HG03196 (cell line): Measurements from ENCODE around the gene H2AZ2.
"Not testable (repeated sequence)": the region's sequence is repeated elsewhere in the genome, so short reads cannot be mapped to it uniquely, and the experiment has no call there.

ENCODE experiments used
- ATAC-seq: cut with Tn5 transposase; IDR thresholded peaks from one replicate; pipeline ENCODE4 v1.9.1; 2021; ENCODE audit not compliant: unreplicated experiment

The H2AZ2 gene

GRCh38 chr7:44819292-44819691 lies 28.6 kb downstream of the H2AZ2 start:
- no peak for ATAC-seq

DNA sequence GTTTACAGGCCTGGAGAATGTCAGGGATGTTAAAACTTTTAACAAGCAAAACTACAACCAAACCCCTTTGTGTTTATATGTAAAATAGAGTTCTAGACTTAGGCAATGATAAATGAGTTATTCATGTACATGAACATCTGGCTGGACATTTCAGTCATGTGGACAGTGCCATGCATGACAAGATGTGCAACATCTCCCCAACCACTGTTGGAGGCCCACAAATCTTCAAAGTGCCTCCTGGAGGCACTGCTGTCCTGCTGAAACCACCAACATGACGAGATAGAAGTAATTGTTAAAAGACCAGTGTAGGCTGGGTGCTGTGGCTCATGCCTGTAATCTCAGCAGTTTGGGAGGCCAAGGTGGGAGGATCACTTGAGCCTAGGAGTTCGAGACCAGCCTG lies 33.0 kb downstream of the H2AZ2 start:
- no peak for ATAC-seq

DNA sequence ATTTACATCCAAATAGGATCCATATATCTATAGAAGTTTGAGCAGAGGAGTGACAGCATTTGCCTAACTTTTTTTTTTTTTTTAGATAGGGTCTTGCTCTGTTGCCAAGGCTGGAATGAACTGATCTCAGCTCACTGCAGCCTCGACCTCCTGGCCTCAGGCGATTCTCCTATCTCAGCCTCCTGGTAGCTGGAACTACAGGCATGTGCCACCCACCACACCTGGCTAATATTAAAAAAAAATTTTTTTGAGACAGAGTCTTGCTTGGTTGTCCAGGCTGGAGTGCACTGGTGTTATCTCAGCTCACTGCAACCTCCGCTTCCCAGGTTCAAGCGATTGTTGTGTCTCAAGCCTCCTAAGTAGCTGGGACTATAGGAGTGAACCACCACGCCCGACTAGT lies 36.3 kb downstream of the H2AZ2 start:
- no peak for ATAC-seq

DNA sequence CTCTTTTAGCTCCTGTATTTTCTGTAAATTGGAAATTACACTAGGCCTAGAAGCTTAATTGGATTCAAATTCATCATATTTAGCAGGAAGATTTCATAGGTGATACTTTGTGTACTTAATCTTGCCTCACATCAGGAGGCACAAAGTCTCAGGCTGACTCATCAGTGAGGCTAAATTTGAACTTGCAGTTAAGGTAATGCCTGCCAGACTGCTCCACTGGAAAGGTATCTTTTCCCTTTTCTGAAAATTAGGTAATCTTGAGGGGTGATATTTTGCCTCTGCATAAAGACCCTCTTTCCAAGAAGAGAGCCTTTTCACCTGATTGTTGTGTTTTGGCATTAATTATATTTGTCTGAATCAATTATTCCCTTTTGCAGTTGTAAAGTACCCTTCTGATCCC lies 36.8 kb downstream of the H2AZ2 start:
- no peak for ATAC-seq

DNA sequence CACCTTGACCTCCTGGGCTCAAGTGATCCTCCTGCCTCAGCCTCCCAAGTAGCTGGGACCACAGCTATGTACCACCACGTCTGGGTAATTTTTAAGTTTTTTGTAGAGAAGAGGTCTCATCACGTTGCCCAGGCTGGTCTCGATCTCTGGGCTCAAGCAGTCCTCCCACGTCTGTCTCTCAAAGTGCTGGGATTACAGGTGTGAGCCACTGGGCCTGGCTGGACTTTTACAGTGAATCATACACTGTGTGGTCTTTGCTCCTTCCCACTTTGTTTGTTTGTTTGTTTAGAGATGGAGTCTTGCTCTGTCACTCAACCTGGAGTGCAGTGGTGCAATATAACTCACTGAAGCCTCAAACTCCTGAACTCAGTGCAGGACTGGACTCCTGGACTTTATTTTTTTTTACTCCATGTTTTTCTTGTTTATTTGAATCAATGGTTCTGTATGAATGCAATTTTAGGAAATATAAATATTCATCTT lies 38.9 kb downstream of the H2AZ2 start:
- no peak for ATAC-seq

GRCh38 chr7:44805950-44806349 lies 41.9 kb downstream of the H2AZ2 start:
- ATAC-seq = no peak

DNA sequence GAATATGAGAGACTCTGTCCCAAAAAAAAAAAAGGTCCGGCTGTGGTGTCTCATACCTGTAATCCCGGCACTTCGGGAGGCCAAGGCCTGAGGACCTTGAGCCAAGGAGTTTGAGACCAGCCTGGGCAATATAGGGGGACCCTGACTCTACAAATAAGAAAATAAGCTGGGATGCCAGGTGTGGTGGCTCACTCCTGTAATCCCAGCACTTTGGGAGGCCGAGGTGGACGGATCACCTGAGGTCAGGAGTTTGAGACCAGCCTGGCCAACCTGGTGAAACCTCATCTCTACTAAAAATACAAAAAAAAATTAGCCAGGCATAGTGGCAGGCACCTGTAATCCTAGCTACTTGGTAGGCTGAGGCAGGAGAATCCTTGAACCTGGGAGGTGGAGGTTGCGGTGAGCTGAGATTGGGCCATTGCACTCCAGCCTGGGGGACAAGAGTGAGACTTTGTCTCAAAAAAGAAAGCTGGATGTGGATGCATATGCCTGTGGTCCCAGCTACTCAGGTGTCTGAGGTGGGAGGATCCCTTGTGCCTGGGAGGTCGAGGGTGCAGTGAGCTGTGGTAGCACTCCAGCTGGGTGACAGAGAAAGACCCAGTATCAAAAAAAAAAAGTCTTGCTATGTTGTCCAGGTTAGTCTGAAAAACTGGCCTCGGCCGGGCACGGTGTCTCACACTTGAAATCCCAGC lies 43.9 kb downstream of the H2AZ2 start:
- ATAC-seq = not testable (repeated sequence)

GRCh38 chr7:44802418-44803025 lies 45.4 kb downstream of the H2AZ2 start:
- no peak for ATAC-seq

DNA sequence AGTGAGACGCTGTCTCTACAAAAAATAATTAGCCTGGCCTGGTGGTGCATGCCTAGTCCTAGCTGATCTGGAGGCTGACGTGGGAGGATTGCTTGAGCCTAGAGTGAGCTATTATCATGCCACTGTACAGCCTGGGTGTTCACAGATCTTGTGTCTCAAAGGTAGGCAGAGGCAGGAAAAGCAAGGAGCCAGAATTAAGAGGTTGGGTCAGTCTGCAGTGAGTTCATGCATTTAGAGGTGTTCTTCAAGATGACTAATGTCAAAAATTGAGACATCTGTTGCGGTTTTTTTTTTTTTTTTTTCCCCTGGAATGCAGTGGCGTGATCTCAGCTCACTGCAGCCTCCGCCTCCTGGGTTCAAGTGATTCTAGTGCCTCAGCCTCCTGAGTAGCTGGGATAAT lies 46.0 kb downstream of the H2AZ2 start:
- ATAC-seq = no peak

DNA sequence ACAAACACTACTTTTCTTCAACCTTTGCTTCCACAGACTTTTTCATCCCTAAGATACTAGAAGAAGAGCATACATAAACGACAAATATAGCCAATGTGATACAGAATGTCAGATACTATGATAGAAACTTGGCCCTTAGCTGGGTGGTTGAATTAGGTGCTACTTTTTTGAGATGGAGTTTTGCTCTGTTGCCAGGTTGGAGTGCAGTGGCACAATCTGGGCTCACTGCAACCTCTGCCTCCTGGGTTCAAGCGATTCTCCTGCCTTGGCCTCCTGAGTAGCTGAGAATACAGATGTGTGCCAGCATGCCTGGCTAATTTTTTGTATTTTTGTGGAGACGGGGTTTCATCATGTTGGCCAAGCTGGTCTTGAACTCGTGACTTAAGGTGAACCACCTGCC lies 47.9 kb downstream of the H2AZ2 start:
- no peak for ATAC-seq

- no peak for ATAC-seq
These were observed 49.1 kb downstream of the H2AZ2 start for GRCh38 chr7:44798649-44799305.

DNA sequence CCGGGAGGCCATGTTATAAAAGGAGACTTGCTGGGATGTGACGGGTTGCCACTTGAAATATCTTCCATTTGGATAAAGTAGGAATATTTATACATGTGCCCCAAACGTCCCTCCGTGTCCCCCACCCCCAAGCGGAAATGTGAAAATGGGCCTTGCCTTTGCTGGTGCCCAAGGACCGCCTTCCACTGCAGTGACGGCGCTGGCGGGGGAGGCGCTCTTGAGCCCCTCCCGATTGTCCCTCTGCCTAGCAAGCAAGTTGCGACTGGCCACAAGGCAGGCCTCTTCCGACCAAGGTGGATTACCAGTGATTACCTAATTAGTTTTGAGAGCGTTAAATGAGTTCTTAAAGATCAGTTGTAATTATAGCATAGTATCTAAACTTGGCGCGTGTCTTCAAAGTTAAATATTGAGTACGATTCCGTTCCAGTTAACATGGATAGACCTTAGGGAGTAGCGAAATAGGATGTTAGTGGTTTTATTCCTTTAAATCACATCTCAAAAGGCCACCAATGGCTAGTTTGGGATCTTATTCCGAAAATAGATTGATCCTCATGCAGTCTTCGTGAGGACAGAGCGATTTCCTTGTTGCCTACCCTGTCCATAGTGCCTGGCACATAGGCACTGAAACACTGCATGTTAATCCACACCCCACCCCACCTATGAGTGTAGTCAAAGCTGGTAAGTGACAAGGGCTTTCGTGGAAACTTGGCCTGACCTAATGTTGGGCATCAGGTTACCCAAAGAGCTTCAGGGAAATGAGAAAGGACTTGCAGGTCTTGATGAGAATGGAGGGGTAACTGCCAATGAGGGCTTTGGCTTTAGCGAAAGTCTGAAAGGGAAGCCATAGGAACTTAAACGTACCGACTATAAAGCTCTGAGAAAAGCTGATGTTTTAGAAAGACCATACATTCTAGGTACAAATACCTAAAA lies 50.3 kb downstream of the H2AZ2 start:
- ATAC-seq = peak; percentile 55

GRCh38 chr7:44796504-44797328 lies 51.2 kb downstream of the H2AZ2 start, which contains the start of gene PPIA:
PPIA (plus strand) TSS chr7:44796681; CDS start chr7:44796725, 44 bp downstream.
- peak; percentile 81 for ATAC-seq

- ATAC-seq = peak; percentile 23
These were observed 51.8 kb downstream of the H2AZ2 start for GRCh38 chr7:44796034-44796503.

DNA sequence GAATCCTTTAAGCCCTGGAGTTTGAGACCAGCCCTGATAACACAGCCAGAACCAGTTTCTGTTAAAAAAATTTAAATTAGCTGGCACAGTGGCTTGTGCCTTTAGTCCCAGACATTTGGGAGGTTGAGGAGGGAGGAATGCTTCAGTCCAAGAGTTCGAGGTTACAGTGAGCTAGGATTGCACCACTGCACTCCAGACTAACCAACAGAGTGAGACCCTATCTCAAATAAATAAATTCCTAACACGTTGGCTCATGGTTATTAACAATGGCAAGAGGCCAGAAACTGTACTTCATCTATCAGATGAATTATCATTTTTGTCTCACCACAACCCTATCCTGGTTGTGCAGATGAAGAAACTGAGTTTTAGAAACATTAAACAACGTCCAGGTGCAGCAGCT lies 53.6 kb downstream of the H2AZ2 start:
- ATAC-seq = no peak

DNA sequence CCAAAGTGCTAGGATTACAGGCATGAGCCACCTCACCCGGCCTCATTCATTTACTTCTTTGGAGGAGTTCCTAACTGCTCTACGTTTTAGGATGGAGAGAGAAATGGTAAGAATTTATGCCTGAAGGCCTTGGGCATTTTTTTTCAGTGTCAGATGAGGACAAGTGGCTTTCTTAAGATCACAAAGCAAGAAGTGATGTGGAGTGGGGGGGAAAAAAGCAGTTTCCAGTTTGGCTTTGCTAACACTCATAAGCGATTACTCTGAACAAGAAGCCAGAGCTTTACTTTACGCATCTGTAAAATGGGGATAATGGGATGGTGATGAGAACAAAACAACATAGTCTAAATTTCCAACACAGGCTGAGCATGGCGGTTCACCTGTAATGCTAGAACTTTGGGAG lies 54.0 kb downstream of the H2AZ2 start:
- no peak for ATAC-seq

GRCh38 chr7:44791278-44792219 lies 56.3 kb downstream of the H2AZ2 start:
- ATAC-seq = no peak

DNA sequence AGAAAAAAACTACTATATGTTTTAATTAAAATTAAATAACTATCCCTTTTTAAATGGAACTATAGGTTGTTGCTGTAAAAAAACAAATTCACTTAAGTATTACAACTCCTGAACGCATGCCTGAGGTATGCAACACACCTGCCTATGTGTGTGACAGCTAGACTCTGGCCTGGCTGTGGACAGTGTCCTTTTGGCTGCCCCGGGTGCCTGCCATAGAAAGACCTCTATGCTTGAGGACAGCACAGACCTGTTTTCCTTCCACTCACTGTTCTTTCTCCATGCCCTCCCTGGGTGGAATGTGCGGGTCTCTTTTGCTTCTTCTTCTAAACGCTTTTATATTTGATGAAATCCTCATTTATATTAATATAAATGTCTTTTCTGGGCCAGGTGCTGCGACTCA lies 57.9 kb downstream of the H2AZ2 start:
- ATAC-seq = no peak

DNA sequence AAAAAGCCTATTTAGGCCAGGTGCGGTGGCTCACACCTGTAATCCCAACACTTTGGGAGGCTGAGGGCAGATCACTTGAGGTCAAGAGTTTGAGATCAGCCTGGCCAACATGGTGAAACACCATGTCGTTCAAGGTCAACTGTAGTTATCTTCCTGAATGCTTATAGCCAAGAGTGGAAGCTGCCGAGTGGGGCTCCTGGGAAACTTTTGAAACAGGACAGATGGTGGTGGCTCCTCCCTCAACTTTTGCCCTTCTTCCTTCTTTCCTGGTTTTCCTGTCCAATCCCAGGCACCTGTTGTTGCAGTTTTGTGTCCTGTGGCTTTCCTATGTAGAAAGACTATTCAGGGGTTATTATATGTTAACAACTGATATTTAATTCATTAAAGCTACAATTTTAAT lies 60.1 kb downstream of the H2AZ2 start:
- ATAC-seq = no peak
